Activated effector memory CD4-positive, alpha-beta T cell treated with anti-CD3 and anti-CD28 coated beads, Interleukin-2, amount 50 U/mL, for 16 hours (primary cell): ENCODE results near the gene TBC1D5.

ENCODE experiments used
- DNase-seq: peaks from one replicate; pipeline ENCODE4 v3.0.0-alpha.2; 2020

TBC1D5 gene

DNA sequence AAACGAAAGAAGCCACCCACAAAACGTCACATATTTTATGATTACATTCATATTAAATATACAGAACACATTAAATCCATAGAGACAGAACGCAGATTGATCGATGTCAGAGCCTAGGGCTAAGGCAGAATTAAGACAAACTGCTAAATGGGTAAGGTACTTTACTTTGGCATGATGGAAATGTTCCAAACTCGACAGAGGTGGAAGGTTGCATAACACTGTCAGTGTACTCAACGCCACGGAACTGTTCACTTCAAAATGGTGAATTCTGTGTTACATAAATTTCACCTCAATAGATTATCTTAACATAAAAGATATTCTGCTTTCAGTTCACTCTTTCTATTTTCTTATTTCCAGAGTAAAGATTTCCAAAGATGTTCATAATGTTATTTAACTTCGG is 158.4 kb downstream of the TBC1D5 start:
- DNase-seq, result no peak

GRCh38 chr3:17583530-17583929 is 158.9 kb downstream of the TBC1D5 start:
- no peak for DNase-seq

DNA sequence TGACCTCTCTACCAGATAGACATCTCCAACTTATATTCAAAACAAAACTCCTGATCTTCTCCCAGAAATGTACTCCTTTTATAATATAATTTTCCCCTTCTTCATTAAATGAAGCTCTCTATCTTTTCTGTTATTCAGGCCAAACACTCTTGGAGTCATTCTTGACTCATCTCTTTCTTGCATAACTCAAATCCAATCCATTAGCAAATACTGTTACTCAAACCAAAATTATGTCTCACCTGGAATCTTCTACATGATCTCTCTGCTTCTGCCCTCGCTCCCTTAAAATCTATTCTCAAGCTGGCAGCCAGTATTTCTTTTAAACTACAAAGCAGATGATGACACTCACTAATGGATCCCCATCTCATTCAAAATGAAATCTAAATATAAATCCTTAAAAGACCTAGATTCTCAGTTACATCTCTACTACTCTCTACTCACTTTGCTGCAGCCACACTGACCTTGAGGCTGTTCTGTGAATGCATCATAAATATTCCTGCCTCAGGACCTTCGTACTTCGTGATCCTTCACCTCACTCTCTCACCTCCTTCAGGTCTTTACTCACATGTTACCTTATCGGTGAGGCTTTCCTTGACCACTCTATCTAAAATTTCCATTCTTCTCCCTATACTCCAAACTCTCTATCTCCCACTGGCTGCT is 160.9 kb downstream of the TBC1D5 start:
- DNase-seq, result no peak

DNA sequence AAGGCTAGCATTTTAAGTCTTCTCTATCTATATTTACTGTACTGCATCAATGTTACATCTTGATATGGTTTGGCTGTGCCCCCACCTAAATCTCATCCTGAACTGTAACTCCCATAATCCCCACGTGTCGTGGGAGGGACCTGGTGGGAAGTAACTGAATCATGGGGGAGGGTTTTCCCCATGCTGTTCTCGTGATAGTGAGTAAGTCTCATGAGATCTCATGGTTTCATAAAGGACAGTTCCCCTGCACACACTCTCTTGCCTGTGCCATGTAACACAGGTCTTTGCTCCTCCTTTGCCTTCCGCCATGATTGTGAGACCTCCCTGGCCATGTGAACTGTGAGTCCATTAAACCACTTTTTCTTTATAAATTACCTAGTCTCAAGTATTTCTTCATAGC is 161.5 kb downstream of the TBC1D5 start:
- no peak for DNase-seq

DNA sequence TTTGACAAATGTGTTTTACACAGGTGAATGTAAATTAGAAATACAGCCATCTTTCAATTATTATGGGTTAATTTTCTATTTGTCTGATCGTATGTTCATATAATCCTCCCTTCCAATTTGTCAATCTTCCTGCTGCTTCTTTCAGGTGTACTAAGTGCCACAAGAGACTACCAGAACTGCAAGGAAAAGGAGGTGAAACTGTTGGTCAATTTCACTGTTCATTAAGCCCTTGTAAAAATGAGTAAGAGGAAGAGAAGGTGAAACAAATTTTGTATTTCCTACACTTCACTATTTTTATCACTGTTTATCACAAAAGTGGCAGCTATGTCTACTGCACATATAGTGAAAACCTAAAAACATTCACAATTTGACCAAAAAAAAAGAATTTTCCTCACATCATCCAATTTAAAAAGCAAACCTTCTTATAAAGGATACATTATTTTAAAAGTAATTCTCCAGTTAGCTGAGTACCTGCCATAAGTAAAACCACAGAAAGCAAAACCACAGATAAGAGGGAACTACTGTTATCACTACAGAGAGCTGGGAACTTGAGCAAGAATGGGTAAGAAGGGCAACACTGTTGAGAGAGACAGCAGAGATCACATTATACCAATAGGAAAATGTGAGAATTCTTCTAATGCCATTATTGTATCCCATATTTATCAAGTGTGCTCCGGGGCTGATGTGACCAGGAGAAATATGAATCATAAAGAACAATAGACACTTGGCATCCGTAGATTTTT is 163.0 kb downstream of the TBC1D5 start:
- no peak for DNase-seq

DNA sequence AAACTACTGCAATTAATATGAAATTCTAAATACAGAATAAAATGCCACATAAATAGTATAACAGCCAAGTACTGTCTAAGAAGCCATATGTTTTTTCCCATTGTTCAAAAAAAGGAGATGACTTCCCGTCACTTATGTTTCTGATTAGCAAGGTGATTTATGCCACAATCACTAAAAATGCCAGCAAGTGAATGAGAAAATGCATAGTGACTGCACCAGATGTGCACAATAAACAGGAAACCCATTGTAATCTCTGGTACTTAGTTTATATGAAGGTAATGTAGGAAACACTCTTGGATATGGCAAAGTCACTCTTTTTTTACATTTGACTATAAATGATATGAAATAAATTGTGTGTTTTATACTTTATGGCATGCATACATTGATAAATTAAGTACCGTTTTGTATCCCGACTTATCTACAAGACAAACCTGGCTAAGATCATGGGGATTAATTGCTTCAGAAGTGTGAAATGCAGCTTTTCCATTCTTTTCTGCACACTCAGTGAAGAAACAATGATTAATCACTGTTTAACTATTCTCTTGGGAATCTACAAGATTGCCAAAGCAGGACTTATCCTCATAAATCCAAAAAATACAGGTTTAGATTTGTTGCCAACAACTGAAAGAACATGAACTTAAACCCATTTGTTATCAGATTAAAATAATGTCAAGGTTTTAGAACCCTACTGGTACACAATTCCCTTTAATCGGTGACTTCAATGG is 164.5 kb downstream of the TBC1D5 start:
- no peak for DNase-seq

GRCh38 chr3:17573396-17573795 is 169.0 kb downstream of the TBC1D5 start:
- no peak for DNase-seq

DNA sequence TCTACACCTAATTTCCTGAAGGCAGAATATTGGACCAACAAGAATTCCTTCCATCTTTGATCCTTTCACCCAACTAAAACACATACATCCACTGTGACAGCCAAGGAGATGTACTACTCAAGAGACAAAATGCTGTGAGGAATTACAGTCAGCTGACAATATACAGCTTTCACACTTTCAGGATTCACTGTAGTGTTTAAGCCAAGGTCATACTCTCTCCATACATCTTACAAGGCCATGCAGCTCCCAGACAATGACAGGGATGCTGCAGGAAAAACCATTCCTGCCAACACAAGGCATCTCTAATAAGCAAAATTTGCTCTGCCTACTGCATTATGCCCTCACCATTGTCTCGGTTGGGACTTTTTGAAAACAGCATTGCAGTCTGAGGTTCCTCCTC is 170.7 kb downstream of the TBC1D5 start:
- no peak for DNase-seq

- no peak for DNase-seq
These were observed 179.6 kb downstream of the TBC1D5 start for GRCh38 chr3:17562845-17563244.

- DNase-seq, result no peak
These were observed 183.9 kb downstream of the TBC1D5 start for GRCh38 chr3:17558565-17558964.

DNA sequence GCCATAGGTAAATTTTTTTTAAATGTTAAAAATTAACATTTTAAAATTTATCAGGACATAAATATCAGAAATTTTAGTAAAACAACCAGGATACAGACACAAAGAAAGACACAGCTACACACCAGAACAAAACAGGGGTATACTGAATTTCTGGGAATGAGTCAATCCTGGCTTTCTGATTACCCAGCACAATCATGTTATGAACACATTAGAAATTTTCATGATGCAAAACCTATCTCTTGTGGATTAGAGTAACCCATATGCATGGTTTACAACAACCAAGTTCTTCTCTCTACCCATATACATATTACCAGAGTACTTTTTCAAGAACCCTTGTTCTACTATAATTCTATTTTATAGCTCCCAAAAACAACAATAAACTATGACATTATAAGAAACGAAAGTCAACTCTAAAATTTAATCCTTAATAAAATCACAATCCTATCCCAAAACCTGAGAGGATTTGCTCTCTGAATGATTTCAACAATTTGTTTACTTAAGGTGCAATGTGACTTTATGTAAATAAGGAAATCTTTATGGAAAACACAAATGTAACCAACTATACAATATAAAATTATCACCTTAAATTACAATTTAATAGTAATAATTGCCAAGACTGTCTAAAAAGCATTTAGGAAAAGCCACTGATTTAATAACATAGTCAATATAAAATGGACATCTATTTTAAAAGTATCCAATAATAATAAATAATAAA is 184.5 kb downstream of the TBC1D5 start:
- DNase-seq, result no peak

DNA sequence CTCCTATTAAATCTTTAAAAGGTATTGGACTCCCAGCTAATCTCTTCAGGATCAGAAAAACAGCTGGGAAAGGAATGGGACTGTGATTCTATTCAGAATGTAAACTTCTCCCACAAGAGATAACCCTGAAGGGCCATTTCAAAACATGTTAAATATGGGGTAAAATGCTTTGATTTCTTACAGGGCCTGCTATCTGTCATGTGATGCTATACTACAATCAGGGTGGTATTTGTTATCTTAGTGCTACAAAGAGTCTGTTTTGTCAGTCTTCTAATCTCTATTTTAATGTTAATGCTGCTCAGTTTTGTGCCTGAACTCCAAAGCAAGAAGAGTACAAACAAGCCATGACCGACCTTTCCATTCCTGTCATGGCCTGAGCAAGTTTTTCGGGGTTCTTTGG is 186.9 kb downstream of the TBC1D5 start:
- no peak for DNase-seq

GRCh38 chr3:17554078-17554477 is 188.4 kb downstream of the TBC1D5 start:
- no peak for DNase-seq

GRCh38 chr3:17553080-17553479 is 189.4 kb downstream of the TBC1D5 start:
- DNase-seq, result no peak

- DNase-seq, result no peak
These were observed 190.1 kb downstream of the TBC1D5 start for GRCh38 chr3:17552351-17552750.

DNA sequence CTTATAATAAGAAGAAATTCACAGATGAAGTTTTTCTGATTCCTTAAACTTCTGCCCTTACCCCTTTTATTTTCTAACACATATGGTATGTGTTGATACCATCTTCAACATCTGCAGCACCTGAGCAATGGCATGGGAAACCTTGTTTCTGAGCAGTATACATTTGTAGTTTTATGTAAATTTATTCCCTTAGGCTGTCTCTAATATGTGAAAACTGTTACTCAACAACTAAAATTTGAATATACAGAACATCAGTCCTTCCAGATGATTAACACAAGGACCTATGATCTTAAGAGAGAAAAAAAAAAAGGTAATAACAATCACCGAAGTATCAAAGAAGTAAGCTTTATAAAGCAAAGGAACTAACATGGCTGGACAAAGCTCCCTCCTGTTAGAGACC is 190.5 kb downstream of the TBC1D5 start:
- no peak for DNase-seq

GRCh38 chr3:17551333-17551732 is 191.1 kb downstream of the TBC1D5 start:
- no peak for DNase-seq

DNA sequence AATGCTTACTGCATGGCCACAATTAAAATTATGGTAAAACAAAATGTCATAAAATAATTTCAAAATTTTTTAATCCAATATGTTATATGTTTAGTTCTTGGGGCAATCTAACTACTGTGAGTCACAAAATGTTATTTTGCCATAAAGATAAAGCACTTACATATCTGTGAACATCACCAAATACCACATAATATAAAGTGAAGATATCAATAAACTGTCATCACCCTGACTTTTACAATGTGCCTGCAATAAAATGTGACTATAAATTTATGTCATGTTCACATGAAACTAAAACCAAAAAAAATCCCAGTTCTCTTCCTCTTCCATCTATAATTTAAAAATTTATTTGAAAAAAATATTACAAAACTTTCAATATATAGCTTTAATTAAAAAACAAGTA is 191.8 kb downstream of the TBC1D5 start:
- DNase-seq, result no peak

- DNase-seq, result no peak
These were observed 195.8 kb downstream of the TBC1D5 start for GRCh38 chr3:17546500-17547255.

DNA sequence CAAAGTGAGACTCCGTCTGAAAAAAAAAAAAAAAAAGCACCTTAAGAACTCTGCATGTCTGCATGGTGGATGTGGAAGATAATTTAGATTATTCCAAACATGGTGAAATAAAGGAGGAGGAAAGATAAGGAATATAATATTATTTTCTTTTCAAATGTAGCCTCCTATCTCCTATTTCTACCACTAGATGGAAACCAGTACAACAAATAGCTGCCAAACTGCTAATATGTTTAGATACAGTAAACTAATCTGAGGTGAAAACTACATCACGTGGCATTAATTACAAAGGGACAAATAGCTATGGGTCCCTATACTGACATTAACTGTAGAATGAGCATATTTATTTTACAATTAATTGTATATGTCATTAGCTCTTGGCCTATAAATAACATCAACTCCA is 197.8 kb downstream of the TBC1D5 start:
- DNase-seq, result no peak

DNA sequence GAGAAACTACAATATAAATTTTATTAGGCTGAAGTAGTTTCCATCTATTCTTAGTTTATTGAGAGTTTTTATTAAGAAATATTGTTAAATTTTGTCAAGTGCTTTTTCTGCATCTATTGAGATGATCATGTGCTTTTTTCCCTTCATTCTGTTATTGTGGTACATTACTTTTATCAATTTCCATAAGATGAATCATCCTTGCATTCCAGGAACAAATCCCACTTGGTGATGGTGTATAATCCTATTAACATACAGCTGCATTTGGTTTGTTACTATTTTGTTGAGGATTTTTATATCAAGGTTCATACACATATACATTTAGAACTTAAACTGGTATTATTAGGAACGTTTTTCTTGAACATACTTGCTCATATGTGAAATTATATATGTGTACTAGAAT is 199.8 kb downstream of the TBC1D5 start:
- no peak for DNase-seq

GRCh38 chr3:17539436-17539835 is 203.0 kb downstream of the TBC1D5 start:
- DNase-seq, result no peak

GRCh38 chr3:17535274-17535673 is 207.2 kb downstream of the TBC1D5 start:
- DNase-seq, result no peak
